ENCODE measurements around the gene INO80E.

INO80E gene

GRCh38 chr16:29993191-29993902 lies 2.7 kb upstream of the INO80E start:
- DNase-seq (ENCODE audit: low spot score), result no peak

DNA sequence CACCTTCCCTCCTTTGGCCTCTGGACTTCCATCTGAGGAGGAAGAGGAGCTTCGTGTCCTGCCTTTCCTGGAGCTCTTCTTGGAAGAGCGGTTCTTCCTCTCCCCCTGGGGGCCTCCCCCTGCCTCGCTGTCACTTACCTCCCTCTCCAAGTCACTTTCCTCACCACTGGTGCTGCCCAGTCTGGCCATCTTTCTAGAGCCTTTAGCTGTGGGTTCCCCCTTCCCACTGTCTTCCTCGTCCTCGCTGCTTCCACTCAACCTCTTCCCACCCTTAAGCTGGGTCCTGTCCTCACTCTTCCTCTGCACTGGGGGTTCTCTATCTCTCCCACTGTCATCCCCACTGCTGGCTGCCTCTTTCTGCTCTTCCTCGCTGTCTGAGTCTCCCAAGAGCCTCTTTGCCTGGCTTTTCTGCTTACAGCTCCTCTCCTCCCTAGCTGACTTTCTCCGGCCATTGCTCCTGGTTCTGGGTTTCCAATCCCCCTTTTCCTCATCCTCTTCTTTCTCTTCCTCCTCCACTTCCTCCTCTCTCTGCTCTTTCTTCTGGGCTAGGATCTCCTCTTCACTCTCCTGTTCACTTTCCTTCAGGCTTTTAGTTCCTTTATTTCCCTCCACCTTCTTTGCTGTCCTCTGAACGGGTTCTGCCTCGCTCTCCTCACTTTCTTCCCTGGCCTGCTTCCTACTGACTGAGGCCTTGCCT lies 2.0 kb upstream of the INO80E start:
- no peak for DNase-seq (ENCODE audit: low spot score)

DNA sequence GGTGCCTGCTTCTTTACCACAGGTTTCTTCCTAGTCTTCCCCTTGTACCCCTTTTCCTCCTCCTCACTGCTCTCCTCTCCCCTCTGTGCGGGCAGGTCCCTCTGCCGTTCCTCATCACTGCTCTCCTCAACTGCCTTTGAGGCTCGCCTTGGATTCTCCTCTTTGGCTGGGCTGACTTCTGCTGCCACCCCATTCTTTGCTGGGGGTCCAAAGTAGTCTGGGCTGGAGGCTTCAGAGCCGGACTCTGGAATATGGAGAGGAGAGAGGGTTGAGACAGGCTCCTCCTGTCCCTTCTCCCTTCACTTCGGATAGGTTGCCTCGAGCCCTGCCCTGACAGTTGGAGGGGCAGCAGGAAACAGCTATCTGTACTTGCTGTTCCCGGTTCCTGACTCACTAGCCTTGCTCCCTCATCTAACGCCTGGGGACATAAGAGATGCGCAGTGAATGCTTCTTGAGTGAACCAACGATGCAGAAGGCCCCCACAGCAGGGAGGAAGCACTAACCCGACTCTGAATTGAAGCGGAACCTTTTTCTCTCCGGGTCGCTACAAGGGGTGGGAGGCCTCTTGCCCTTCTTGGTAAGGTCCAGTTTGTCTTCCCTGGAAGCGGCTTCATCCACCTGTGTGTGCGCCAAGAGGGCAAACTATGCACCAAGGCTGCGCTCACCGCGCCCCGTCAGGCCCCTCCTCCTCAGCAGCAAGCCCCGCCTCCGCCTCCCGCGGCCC lies 1.3 kb upstream of the INO80E start:
- DNase-seq (ENCODE audit: low spot score), result peak; percentile 94

GRCh38 chr16:29995324-29995910 lies 624 bp upstream of the INO80E start, which contains the start of gene HIRIP3:
HIRIP3 (minus strand) TSS chr16:29995617; CDS start chr16:29995605, 12 bp downstream.
- DNase-seq (ENCODE audit: low spot score), result peak; percentile 90

DNA sequence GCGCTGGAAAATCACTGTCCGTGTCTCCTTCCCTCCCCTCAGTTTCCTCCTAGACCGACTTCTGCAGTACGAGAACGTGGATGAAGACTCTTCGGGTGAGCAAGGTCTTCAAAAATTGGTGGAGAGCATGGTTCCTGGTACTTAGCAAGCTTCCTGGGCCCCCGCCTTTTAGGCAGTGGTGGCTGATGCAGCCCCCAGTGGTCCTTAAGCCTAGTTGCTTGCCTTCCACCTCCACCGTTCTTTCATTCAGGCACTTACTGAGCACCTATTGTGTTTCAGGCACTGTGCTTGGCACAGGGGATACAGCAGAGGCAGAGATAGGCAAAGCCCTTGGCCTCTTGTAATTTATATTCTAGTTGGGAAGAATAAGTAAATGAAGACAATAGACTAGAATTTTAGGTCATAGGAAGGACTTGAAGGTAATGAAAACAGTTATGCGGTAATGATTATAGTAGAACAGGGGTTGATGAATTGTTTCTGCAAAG lies 767 bp downstream of the INO80E start:
- no peak for DNase-seq (ENCODE audit: low spot score)

- no peak for DNase-seq (ENCODE audit: low spot score)
These were observed 3.6 kb downstream of the INO80E start for GRCh38 chr16:29999605-30000004.

DNA sequence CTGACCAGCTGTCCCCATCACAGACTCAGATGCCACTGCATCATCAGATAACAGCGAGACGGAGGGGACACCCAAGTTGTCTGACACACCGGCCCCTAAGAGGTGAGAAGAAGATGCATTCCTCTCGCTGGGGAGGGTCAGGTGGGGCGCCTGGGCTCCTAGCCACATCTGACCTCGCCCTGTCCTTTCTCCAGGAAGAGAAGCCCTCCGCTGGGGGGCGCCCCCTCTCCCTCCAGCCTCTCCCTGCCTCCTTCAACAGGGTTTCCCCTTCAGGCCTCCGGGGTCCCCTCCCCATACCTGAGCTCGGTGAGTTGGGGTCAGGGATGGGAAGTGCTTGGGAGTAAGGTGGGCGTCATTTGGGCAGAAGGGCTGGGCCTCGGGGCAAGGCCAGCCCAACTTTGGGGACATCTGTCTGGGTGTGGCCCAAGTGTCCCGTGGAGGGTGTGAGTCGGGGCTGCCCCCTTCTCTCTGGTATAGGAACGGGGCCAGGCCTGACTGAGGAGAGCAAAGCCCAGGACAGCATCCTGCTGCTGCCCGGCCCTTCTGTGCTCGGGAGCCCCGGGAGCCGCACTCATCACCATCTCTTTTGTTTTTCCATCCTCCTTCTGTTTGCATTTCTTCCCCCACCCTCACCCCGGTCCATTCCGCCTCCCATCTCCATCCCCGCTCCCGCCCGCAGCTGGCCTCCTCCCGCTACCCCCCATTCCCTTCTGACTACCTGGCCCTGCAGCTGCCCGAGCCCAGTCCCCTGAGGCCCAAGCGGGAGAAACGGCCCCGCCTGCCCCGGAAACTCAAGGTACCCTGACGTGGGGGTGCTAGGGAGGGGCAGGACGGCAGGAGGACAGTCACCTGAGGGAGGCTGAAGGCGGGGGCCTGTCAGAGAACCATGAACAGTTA lies 4.9 kb downstream of the INO80E start:
- no peak for DNase-seq (ENCODE audit: low spot score)

- DNase-seq (ENCODE audit: low spot score), result no peak
These were observed 6.7 kb downstream of the INO80E start for GRCh38 chr16:30002614-30003346.

GRCh38 chr16:30003670-30004423 lies 7.8 kb downstream of the INO80E start:
- no peak for DNase-seq (ENCODE audit: low spot score)

GRCh38 chr16:30004424-30004776 lies 8.4 kb downstream of the INO80E start:
- DNase-seq (ENCODE audit: low spot score), result no peak

DNA sequence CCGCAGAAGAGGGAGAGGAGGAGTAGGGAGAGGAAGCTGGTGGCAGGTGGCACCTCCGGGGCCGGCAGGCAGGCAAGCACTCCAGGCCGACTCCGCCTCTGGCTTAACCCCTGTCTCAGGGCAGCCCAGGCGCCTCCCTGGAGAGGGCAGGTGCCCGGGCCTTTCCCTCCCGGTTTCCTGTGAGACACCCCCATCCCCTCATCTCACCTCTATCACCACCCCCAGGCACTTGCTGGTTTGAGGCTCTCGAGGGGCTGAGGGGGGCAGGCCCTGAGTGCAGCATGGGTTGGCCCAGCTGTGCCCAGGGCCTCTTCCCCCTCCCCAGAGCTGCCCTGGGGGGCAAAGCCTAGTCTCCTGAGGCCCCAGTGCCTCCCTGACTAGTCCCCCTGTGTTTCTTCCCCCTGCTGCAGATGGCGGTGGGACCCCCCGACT lies 8.8 kb downstream of the INO80E start:
- no peak for DNase-seq (ENCODE audit: low spot score)

- DNase-seq (ENCODE audit: low spot score), result peak; percentile 83
These were observed 9.5 kb downstream of the INO80E start for GRCh38 chr16:30005341-30006094.

- no peak for DNase-seq (ENCODE audit: low spot score)
These were observed 10.0 kb downstream of the INO80E start for GRCh38 chr16:30006095-30006473.

DNA sequence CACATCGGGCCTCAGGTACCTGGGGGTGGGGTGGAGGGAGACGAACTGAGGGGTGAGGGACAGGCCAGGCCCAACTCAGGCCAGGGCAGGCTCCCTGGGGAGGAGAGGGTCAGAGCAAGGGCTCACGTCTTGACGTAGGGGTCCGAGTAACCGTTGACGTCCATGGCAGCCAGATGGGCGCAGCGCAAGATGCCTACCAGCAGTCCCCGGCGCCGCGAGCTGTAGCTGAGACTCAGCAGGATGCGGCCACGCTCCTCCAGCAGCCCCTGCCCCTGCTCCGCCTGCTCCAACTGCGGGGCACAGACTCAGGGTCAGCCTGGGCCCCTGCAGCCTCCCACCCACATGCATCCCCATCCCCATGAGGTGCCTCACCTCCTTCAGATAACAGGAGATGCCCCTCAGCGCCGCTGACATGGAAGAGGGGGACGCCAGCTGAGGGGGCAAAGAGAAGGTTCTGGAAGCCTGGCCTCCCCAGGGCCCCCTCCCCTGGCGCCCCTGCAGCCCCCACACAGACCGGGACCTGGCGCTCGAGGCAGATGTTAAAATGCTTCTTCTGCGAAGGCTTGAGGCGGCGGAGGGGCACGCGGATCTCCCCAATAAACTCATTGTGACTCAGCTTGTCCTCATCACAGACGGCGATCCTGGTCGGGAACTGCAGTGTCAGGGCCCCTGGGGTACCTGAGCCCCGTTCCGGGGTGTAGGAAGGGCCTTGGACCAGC lies 10.8 kb downstream of the INO80E start:
- no peak for DNase-seq (ENCODE audit: low spot score)

- no peak for DNase-seq (ENCODE audit: low spot score)
These were observed 11.4 kb downstream of the INO80E start for GRCh38 chr16:30007378-30007895.

GRCh38 chr16:30009085-30009862 lies 13.2 kb downstream of the INO80E start:
- no peak for DNase-seq (ENCODE audit: low spot score)
